Astrocyte (in vitro differentiated cells and primary cell): ENCODE measurements around the gene EIF4G3.

Source experiments
- CTCF ChIP-seq: IDR thresholded peaks from 2 replicates; pipeline ENCODE4 v1.5.1; 2011; ENCODE audit warnings: low read depth, mild to moderate bottlenecking, inconsistent platforms, low read length, moderate library complexity; ENCODE audit not compliant: insufficient read depth
- EZH2 ChIP-seq: IDR thresholded peaks from 2 replicates; pipeline ENCODE4 v1.6.1; 2012; ENCODE audit warnings: mild to moderate bottlenecking, low read length, inconsistent platforms; ENCODE audit not compliant: insufficient read depth

- no peak for TF ChIP-seq CTCF
- TF ChIP-seq EZH2, result no peak
These were observed 413.3 kb downstream of the EIF4G3 start for GRCh38 chr1:20763417-20763816.
